Spleen (tissue), 7 donors: Measurements from ENCODE around the gene REEP3.

Experiments used
- POLR2AphosphoS5 ChIP-seq, 3 donors: sonication (generic); formaldehyde crosslinking; IDR thresholded peaks; one replicate each; pipeline ENCODE4 v1.5.1; 2017; ENCODE audit warnings: antibody characterized with exemption in 3 of 3
- TF ChIP-seq, protein P1 (sequence below), 11 experiments: fragments of 200-600 bp in 7 of 11; fragments of 450-650 bp in 4 of 11; sonication (generic) in 4 of 11; IDR thresholded peaks in 8 of 11; conservative IDR thresholded peaks in 3 of 11; 1 replicate in 7 of 11; 2 replicates in 4 of 11; pipeline versions ENCODE4 v1.4.0 to v1.8.0; 2016 to 2021; ENCODE audit warnings: antibody characterized with exemption in 11 of 11, inconsistent platforms in 4 of 11, mild to moderate bottlenecking in 1 of 11
- donor health status: DM: no; HTN: no; CAD: no; lungs with moderate emphysema.
- donor health status: DM: no; HTN: no; CAD: no.
- donor health status: DM: no; HTN: no; CAD: no.

- TF ChIP-seq, protein P1, sequence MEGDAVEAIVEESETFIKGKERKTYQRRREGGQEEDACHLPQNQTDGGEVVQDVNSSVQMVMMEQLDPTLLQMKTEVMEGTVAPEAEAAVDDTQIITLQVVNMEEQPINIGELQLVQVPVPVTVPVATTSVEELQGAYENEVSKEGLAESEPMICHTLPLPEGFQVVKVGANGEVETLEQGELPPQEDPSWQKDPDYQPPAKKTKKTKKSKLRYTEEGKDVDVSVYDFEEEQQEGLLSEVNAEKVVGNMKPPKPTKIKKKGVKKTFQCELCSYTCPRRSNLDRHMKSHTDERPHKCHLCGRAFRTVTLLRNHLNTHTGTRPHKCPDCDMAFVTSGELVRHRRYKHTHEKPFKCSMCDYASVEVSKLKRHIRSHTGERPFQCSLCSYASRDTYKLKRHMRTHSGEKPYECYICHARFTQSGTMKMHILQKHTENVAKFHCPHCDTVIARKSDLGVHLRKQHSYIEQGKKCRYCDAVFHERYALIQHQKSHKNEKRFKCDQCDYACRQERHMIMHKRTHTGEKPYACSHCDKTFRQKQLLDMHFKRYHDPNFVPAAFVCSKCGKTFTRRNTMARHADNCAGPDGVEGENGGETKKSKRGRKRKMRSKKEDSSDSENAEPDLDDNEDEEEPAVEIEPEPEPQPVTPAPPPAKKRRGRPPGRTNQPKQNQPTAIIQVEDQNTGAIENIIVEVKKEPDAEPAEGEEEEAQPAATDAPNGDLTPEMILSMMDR (IDR thresholded peaks at IDR 0.05 in 8 of 11, conservative IDR thresholded peaks at IDR 0.05 in 3 of 11): no peak
- no peak for TF ChIP-seq POLR2AphosphoS5 (IDR thresholded peaks at IDR 0.05)
Observed at GRCh38 chr10:63587191-63587590, 66.0 kb downstream of the REEP3 start.
